Measurements from ENCODE around the gene DGKQ. TPM values are rescaled to one million over a fixed set of nuclear protein-coding genes. Genes with fewer than 3 reads are reported as not detected.

The DGKQ gene
- total RNA-seq (2014; rRNA removed; shearing (Covaris generic); ENCODE audit: low replicate concordance): 6.7 and 7.4 TPM in 2 replicates

GRCh38 chr4:973431-974397 lies at the start of gene DGKQ:
TSS of gene DGKQ (minus strand) at chr4:973569. CDS start at chr4:973482, 87 bp downstream.
- H3K36me3 ChIP-seq: no peaks in the 10 kb centered on the region
- no peaks in the 10 kb centered on the region for H3K27me3 ChIP-seq
- H3K9me3 ChIP-seq: no peaks in the 10 kb centered on the region
- DNase-seq: peak; percentile 50
- H3K4me3 ChIP-seq: peak within 1 kb of the TSS; percentile 57

- no peaks in the 10 kb centered on the region for H3K9me3 ChIP-seq
- no peaks in the 10 kb centered on the region for H3K27me3 ChIP-seq
- no peak for DNase-seq
- H3K4me3 ChIP-seq: no peak overlapping the region
- peaks cover 4% of the 10 kb centered on the region; the same call in 1 of the 2 replicates for H3K36me3 ChIP-seq
Measured at GRCh38 chr4:1022739-1023066, 49.3 kb upstream of the DGKQ start.

GRCh38 chr4:1022051-1022738 lies 48.8 kb upstream of the DGKQ start:
- no peaks in the 10 kb centered on the region for H3K27me3 ChIP-seq
- no peak for DNase-seq

GRCh38 chr4:1021386-1022050 lies 48.1 kb upstream of the DGKQ start:
- Histone ChIP-seq H3K9me3 (no peaks in the 10 kb centered on the region), H3K4me3 (no peak overlapping the region), H3K36me3 (peaks cover 4% of the 10 kb centered on the region; the same call in 1 of the 2 replicates), H3K27me3 (no peaks in the 10 kb centered on the region)
- no peak for DNase-seq

More at GRCh38 chr4:1022051-1022738, 48.8 kb upstream of the DGKQ start:
- no peak overlapping the region for H3K4me3 ChIP-seq
- H3K36me3 ChIP-seq: peaks cover 4% of the 10 kb centered on the region; the same call in 1 of the 2 replicates
- H3K9me3 ChIP-seq: no peaks in the 10 kb centered on the region

- Histone ChIP-seq H3K4me3 (no peak overlapping the region), H3K9me3 (no peaks in the 10 kb centered on the region), H3K27me3 (no peaks in the 10 kb centered on the region), H3K36me3 (no peaks in the 10 kb centered on the region)
- no peak for DNase-seq
Measured at GRCh38 chr4:1019729-1020470, 46.5 kb upstream of the DGKQ start.

GRCh38 chr4:1019320-1019719 lies 46.0 kb upstream of the DGKQ start:
- H3K9me3 ChIP-seq: no peaks in the 10 kb centered on the region
- peaks cover 3% of the 10 kb centered on the region; the same call in 1 of the 2 replicates for H3K36me3 ChIP-seq
- no peak for DNase-seq
- H3K4me3 ChIP-seq: no peak overlapping the region
- no peaks in the 10 kb centered on the region for H3K27me3 ChIP-seq

GRCh38 chr4:1018147-1019020 lies 45.0 kb upstream of the DGKQ start:
- peaks cover 3% of the 10 kb centered on the region; the same call in 1 of the 2 replicates for H3K36me3 ChIP-seq
- no peak for DNase-seq
- H3K4me3 ChIP-seq: no peak overlapping the region
- no peaks in the 10 kb centered on the region for H3K9me3 ChIP-seq
- H3K27me3 ChIP-seq: no peaks in the 10 kb centered on the region

- no peak overlapping the region for H3K4me3 ChIP-seq
- no peak for DNase-seq
- H3K9me3 ChIP-seq: no peaks in the 10 kb centered on the region
- peaks cover 3% of the 10 kb centered on the region; the same call in 1 of the 2 replicates for H3K36me3 ChIP-seq
- H3K27me3 ChIP-seq: no peaks in the 10 kb centered on the region
Measured at GRCh38 chr4:1017706-1018105, 44.3 kb upstream of the DGKQ start.

GRCh38 chr4:1017211-1017610 lies 43.8 kb upstream of the DGKQ start:
- no peak for DNase-seq
- H3K27me3 ChIP-seq: no peaks in the 10 kb centered on the region
- no peaks in the 10 kb centered on the region for H3K9me3 ChIP-seq
- H3K36me3 ChIP-seq: peaks cover 3% of the 10 kb centered on the region; the same call in 1 of the 2 replicates
- no peak overlapping the region for H3K4me3 ChIP-seq

- Histone ChIP-seq H3K4me3 (no peak overlapping the region), H3K36me3 (peaks cover 3% of the 10 kb centered on the region; the same call in 1 of the 2 replicates), H3K27me3 (no peaks in the 10 kb centered on the region), H3K9me3 (no peaks in the 10 kb centered on the region)
- DNase-seq: no peak
Measured at GRCh38 chr4:1015746-1016145, 42.4 kb upstream of the DGKQ start.

GRCh38 chr4:1015179-1015578 lies 41.8 kb upstream of the DGKQ start:
- Histone ChIP-seq H3K27me3 (no peaks in the 10 kb centered on the region), H3K36me3 (peaks cover 3% of the 10 kb centered on the region; the same call in 1 of the 2 replicates)

GRCh38 chr4:1014291-1015167 lies 41.2 kb upstream of the DGKQ start:
- DNase-seq: no peak
- no peak overlapping the region for H3K4me3 ChIP-seq
- H3K27me3 ChIP-seq: no peaks in the 10 kb centered on the region
- no peaks in the 10 kb centered on the region for H3K9me3 ChIP-seq
- peaks cover 3% of the 10 kb centered on the region; the same call in 1 of the 2 replicates for H3K36me3 ChIP-seq

More at GRCh38 chr4:1015179-1015578, 41.8 kb upstream of the DGKQ start:
- DNase-seq: no peak
- Histone ChIP-seq H3K4me3 (no peak overlapping the region), H3K9me3 (no peaks in the 10 kb centered on the region)

GRCh38 chr4:1013225-1014073 lies 40.1 kb upstream of the DGKQ start:
- Histone ChIP-seq H3K36me3 (peaks cover 3% of the 10 kb centered on the region; the same call in 1 of the 2 replicates), H3K27me3 (no peaks in the 10 kb centered on the region), H3K9me3 (no peaks in the 10 kb centered on the region), H3K4me3 (no peak overlapping the region)
- no peak for DNase-seq

Data from MG63 (cell line).